ENCODE results near the gene PHF2. TPM values are rescaled to one million over a fixed set of nuclear protein-coding genes. Genes with fewer than 3 reads are reported as not detected.
A peak's percentile ranks its signal among the peaks of the same experiment; 100 is the strongest.

PHF2 gene
- polyA plus RNA-seq, 12 donors: 29.8 to 41.0 (median 36.1) TPM; not detected in 1

- DNase-seq: no peak
Measured at GRCh38 chr9:93677641-93678136, 101.3 kb downstream of the PHF2 start.

- DNase-seq: no peak
Measured at GRCh38 chr9:93678199-93679019, 102.0 kb downstream of the PHF2 start.

- DNase-seq: no peak
Measured at GRCh38 chr9:93679536-93680442, 103.4 kb downstream of the PHF2 start.

DNA sequence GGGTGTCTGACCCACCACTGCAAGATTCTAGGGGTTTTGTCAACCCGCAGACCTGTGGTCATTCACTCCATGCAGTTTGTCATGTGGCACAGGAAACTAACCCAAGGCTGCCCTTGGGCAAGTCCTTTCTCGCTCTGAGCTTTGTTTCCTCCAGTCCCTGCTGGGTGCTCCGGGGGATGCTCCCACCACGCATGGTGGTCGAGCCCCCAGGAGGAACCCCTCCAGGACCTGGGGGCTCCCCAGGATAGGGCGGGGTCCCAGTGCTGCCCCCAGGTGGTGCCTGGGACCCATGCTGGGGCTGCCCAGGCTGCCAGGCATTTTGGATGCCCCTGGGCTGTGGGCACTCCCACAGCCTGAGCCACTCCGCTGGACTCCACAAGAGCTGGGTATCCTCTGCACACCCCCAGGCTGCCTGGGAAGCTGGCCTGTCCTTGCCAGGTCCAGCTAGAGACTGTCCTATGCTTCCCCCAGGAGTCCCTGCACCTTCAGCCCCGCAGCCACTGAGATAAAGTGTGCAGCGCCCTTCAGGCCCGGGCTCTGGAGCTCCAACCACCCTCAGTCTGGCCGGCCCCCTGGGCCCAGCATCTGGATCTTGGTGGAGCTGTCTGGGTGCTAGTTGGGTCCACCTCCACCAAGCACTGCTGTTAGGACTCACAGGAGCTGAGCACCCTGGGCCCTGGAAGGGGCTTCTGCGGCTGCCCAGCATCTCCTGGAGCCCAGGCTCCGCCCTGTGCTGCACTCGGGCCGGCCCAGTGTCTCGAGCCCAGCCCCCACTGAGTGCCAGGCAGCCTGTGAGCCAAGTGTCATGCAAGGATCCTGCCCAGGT lies 104.3 kb downstream of the PHF2 start:
- DNase-seq: no peak

DNA sequence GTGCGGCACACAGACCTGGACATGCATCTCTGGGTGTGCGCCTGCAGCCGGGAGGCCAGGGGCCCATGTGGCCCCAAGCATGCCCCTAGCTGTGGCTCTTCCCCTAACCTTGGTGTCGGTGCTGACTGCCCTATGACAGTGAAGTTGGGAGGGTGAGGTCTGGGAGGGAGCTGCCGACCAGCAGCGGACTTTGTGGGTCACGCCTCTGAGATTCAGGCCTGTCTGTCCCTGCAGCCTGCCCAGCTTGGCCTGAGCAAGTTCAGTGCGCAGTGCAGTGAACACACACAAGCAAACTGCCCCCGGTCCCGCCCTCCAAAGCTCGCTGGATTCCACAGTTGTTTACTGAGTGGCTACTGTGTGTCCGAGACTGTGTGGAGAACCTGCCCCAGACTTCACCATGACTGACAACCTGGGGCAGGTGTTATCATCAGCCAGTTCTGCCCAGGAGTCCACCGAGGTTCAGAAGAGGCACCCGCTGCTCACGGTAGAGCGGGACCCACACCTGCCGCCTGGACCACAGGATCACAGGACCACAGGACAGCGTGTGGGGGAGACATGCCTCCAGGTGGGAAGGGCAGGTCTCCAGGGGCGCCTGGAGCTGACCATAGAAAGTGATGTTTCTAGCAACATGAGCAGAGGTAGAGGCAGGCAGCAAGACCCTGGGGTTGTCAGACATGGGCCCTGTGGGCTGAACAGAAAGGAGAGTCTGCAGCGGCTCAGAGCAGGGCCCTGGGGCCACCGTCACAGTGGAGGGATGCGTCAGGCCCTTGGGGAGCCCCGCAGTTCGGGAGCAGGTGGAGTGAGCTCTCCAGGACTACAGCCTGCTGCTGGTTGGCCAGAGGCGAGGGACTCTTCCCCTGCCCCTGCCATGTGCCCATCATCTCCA lies 105.1 kb downstream of the PHF2 start:
- DNase-seq: no peak

- DNase-seq: peak; percentile 34
Measured at GRCh38 chr9:93682155-93682968, 106.0 kb downstream of the PHF2 start.

- no peak for DNase-seq
Measured at GRCh38 chr9:93683331-93684134, 107.1 kb downstream of the PHF2 start.

DNA sequence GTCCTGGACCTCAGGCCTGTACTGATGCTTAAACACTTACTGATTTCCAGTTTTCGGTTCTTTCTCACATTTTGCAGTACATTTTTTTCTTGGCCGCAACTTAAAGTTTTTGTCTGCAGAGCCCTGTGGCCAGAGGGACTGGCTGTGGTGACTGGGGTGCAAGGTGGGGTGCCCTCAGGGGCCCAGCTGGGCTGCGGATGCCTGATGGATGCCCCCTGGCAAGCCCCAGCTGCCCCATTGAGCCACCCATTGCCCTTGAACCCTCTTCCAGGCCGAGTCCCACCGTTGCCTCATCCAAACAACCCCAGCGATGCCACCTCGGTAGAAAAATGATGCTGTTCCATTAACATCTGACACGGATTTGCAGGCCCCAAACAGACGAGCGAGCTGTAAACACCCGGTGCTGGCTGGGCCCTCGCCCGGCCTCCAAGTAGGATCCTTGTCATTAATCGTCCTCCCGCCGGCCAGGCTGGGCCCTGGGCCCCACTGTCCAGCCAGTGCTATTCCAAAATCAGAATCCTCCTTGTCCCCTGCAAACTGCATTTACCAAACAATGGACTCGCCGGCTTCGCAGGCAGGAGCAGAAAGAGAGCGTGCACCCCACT lies 107.9 kb downstream of the PHF2 start:
- DNase-seq: no peak

GRCh38 chr9:93684806-93685543 lies 108.6 kb downstream of the PHF2 start:
- no peak for DNase-seq

- DNase-seq: no peak
Measured at GRCh38 chr9:93686127-93686879, 109.9 kb downstream of the PHF2 start.

GRCh38 chr9:93686880-93687236 lies 110.5 kb downstream of the PHF2 start:
- no peak for DNase-seq

DNA sequence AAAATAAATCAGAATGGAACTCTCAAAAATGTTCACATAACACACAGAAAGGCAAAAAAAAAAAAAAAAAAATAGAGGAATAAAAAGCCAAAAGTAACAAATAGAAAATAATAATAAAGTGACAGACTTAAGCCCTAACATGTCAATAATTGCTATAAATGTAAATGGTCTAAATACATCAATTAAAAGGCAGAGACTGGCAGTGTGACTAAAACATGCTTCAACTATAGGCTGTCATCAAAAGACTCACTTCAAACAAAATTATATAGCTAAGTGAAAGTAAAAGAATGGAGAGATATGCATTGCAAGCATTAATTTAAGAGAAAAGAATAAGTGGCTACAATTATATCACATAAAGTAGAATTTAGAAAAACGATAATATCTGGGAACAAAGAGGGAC lies 114.2 kb downstream of the PHF2 start:
- no peak for DNase-seq

DNA sequence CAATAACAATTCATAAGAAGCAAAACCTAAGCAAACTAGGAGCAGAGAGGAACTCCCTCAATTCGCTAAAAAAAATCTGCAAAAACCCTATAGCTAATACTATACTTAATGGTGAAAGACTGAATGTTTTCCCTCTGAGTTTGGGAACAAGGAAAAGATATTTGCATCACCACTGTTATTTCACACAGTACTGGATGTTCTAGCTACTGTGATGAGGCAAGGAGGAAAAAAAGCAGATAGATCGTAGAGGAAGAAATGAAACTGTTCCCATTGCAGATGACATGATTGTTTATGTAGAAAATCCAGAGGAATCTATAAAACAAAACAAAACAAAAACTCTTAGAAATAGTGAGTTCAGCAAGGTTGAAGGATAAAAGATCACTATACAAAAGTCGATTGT lies 116.7 kb downstream of the PHF2 start:
- no peak for DNase-seq

GRCh38 chr9:93697352-93698139 lies 121.2 kb downstream of the PHF2 start:
- DNase-seq: no peak

DNA sequence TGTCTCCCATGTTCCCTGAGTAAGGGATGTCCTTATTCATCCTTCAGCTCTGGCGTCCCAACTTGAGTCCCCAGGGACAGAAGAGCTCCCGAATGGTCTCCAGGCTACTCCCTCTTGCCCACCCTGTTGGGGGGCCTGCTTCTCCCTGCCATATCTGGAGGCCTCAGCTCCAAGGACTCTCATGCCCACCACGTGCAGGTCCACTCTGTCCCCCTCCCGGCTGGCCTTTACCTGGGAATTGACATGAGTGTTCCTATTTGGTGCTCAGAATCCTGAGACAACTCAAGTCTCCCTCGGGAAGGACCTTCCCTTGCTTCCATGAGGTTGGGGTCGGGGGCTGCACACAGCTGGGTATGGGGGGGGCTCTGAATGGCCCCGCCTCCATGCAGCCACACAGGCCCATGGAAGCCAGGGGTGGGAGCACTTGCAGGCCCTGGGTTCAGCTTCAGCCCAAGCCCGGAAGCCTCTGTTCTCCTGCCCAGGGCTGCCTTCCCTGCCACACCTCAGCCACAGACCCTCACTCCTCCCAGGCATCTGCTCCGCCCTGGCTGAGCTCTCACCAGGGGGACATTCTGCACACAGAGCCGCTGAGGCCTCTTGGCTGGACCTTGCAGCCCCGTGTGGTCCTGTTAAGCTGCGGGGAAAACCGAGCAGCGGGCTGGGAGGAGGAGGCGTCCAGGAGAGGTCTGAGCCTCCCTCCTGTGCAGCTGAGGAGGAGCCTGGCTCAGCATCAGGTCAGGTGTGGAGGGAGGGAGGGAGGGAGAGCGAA lies 121.9 kb downstream of the PHF2 start:
- DNase-seq: no peak

All from muscle of arm (tissue), 12 donors.